ENCODE measurements around the gene STXBP1.

GRCh38 chr9:127595611-127596010, 16.5 kb upstream of the STXBP1 start:
- no peak for TF ChIP-seq CTCF (IDR thresholded peaks at IDR 0.05; ENCODE audit: low read length)
- TF ChIP-seq EZH2 (IDR thresholded peaks at IDR 0.05; ENCODE audit: borderline replicate concordance, low read length) = no peak

Measured in OCI-LY1 (cell line).